ENCODE measurements around the gene EMILIN2. TPM values are rescaled to one million over a fixed set of nuclear protein-coding genes. Genes with fewer than 3 reads are reported as not detected.

Gene EMILIN2
- total and polyA plus RNA-seq, 9 of the 15 experiments (the other 6 are each of a cell fraction or from before 2014, with no cell fraction given), result 0.01 to 0.40 (median 0.19) TPM

DNA sequence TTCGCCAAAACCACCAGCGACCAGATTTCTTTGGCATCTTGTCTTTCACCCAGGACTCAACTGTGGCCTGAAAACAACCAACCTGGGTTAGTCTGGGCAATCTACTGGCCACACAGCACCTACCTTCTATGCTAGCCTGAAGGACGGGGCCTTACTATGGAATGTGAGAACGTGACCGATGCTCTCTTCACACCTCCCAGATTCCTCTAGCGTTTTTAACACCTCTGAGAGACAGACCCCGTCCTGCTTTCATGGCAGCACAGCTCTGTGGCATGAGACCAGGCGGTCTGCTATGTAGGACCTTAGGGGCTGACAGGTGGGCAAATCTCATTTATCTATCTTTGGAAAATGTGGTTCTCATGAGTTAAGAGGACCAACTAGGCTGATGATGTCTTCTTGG lies 80.9 kb downstream of the EMILIN2 start:
- no peak overlapping the region for H2AFZ ChIP-seq (ENCODE audit: low read depth, low read length)
- H3K9me1 ChIP-seq (ENCODE audit: control insufficient read depth, insufficient read depth, low read length), result no peaks in the 10 kb centered on the region
- no TSS peak for BruUV-seq (replicated peaks)
- no peak for DNase-seq (ENCODE audit: extremely low read depth in 1 of 4, low spot score in 3 of 4)
- intact Hi-C loops (cut with micrococcal nuclease), result no loop called here
- peaks cover 96% of the 10 kb centered on the region; the same call in 2 of the 3 replicates for H3K36me3 ChIP-seq (ENCODE audit: control insufficient read depth, insufficient read depth, low read length)
- POLR2A ChIA-PET, result interaction anchor here (0.5 to 2.1 kb wide), 4 partner anchors 9 to 415 kb away, joined by 3 to 5 read pairs (median 4); no protein-coding TSS in a partner anchor
- no peak overlapping the region for H3K27ac ChIP-seq (ENCODE audit: extremely low read depth, low read depth, low read length)
- 88% methylated on average over 8 of the region's 8 CpGs for WGBS (ENCODE audit: insufficient coverage, low coverage, missing lambda C conversion rate)
- no peaks in the 10 kb centered on the region; the same call in 1 of the 2 replicates for H4K20me1 ChIP-seq (replicated peaks; ENCODE audit: control insufficient read depth, insufficient read depth, low read length)
- H3K4me1 ChIP-seq (replicated peaks in 1 of 2; ENCODE audit: control insufficient read depth in 2 of 2, insufficient read depth in 2 of 2, low read length in 2 of 2), result no peaks in the 10 kb centered on the region
- FAIRE-seq, result no peak
- TF ChIP-seq MAFG (tag; conservative IDR thresholded peaks at IDR 0.05) (no peak), ZZZ3 (IDR thresholded peaks at IDR 0.05) (no peak), NFE2 (IDR thresholded peaks at IDR 0.05; ENCODE audit: low read depth) (no peak), THRA (IDR thresholded peaks at IDR 0.05) (no peak), CBFB (CRISPR knock-in tag; IDR thresholded peaks at IDR 0.05) (no peak), MECOM (CRISPR knock-in tag; IDR thresholded peaks at IDR 0.05) (no peak), ZNF253 (CRISPR knock-in tag; conservative IDR thresholded peaks at IDR 0.05) (no peak), ETS2 (tag; IDR thresholded peaks at IDR 0.05; ENCODE audit: borderline replicate concordance, poor library complexity, severe bottlenecking) (no peak), NFATC3 (IDR thresholded peaks at IDR 0.05) (no peak)
- TF ChIP-seq, protein P1, sequence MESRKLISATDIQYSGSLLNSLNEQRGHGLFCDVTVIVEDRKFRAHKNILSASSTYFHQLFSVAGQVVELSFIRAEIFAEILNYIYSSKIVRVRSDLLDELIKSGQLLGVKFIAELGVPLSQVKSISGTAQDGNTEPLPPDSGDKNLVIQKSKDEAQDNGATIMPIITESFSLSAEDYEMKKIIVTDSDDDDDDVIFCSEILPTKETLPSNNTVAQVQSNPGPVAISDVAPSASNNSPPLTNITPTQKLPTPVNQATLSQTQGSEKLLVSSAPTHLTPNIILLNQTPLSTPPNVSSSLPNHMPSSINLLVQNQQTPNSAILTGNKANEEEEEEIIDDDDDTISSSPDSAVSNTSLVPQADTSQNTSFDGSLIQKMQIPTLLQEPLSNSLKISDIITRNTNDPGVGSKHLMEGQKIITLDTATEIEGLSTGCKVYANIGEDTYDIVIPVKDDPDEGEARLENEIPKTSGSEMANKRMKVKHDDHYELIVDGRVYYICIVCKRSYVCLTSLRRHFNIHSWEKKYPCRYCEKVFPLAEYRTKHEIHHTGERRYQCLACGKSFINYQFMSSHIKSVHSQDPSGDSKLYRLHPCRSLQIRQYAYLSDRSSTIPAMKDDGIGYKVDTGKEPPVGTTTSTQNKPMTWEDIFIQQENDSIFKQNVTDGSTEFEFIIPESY (CRISPR knock-in tag; IDR thresholded peaks at IDR 0.05), result no peak
- TF ChIP-seq, protein P2, sequence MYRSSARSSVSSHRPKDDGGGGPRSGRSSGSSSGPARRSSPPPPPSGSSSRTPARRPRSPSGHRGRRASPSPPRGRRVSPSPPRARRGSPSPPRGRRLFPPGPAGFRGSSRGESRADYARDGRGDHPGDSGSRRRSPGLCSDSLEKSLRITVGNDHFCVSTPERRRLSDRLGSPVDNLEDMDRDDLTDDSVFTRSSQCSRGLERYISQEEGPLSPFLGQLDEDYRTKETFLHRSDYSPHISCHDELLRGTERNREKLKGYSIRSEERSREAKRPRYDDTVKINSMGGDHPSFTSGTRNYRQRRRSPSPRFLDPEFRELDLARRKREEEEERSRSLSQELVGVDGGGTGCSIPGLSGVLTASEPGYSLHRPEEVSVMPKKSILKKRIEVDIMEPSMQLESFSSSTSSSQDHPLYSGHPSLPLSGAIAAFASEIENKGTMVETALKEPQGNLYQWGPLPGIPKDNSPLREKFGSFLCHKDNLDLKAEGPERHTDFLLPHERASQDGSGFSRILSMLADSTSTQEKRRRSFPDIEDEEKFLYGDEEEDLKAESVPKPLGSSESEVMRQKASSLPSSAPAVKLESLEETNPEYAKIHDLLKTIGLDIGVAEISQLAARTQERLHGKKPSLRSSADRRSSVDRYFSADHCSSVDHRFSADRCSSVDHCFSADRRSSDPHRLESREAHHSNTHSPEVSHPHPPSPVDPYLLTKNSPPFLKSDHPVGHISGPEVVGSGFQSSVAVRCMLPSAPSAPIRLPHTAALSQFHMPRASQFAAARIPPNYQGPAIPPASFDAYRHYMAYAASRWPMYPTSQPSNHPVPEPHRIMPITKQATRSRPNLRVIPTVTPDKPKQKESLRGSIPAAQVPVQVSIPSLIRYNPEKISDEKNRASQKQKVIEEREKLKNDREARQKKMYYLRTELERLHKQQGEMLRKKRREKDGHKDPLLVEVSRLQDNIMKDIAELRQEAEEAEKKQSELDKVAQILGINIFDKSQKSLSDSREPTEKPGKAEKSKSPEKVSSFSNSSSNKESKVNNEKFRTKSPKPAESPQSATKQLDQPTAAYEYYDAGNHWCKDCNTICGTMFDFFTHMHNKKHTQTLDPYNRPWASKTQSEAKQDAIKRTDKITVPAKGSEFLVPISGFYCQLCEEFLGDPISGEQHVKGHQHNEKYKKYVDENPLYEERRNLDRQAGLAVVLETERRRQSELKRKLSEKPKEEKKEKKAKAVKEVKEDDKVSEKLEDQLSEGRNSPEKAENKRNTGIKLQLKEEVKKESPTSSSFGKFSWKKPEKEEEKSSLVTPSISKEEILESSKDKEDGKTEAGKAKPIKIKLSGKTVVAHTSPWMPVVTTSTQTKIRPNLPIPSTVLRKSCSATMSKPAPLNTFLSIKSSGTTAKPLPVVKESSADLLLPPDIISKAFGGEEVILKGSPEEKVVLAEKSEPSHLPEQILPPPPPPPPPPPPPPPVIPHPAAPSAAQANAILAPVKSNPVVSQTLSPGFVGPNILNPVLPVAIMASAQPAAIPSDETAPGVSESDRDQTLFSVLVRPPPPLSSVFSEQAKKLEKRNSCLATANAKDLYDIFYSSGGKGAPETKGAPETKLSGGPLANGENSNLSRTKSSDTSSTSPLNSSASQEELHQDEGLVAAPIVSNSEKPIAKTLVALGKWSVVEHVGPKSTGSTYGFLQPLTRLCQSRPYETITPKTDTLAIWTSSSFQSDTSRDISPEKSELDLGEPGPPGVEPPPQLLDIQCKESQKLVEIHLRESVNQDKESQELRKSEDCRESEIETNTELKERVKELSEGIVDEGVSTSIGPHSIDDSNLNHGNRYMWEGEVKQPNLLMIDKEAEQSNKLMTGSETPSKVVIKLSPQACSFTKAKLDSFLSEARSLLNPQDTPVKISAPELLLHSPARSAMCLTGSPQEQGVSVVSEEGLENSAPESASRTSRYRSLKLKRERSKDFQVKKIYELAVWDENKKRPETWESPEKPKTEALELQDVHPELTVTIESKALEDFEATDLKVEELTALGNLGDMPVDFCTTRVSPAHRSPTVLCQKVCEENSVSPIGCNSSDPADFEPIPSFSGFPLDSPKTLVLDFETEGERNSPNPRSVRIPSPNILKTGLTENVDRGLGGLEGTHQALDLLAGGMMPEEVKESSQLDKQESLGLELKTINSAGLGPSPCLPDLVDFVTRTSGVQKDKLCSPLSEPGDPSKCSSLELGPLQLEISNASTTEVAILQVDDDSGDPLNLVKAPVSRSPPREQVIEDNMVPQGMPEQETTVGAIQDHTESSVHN (IDR thresholded peaks at IDR 0.05; ENCODE audit: borderline replicate concordance in 1 of 2, low read depth in 1 of 2), result no peak
- no peak overlapping the region for H3K4me2 ChIP-seq (ENCODE audit: insufficient read depth, low read length)
- H3K9ac ChIP-seq (ENCODE audit: insufficient read depth in 1 of 2, low read depth in 2 of 2, low read length in 2 of 2), result no peak overlapping the region
- CTCF ChIA-PET (ENCODE audit: low intra/inter-chr PET ratio), result interaction anchor here (0.9 kb wide), 1 partner anchor 319 kb away, joined by 3 read pairs; no protein-coding TSS in a partner anchor
- ATAC-seq, result no peak
- H3K9me3 ChIP-seq (replicated peaks; ENCODE audit: control insufficient read depth, insufficient read depth, low read depth, low read length), result no peaks in the 10 kb centered on the region
- no peaks in the 10 kb centered on the region for H3K27me3 ChIP-seq (ENCODE audit: control insufficient read depth in 2 of 2, insufficient read depth in 2 of 2, low read length in 2 of 2)
- in situ Hi-C loops (cut with MboI), result loop anchor here (25.0 kb wide), 1 partner anchor 1060 kb away; no protein-coding TSS in a partner anchor
- H3K4me3 ChIP-seq, result no peak overlapping the region
- H3K79me2 ChIP-seq (ENCODE audit: control insufficient read depth, insufficient read depth, low read length), result no peaks in the 10 kb centered on the region
